HEK293T (cell line): ENCODE results near the gene ZNF575.

Source experiments
- ARNT ChIP-seq: fragments of 450-650 bp; IDR thresholded peaks from 2 replicates; pipeline ENCODE4 v1.6.1; 2017; ENCODE audit warnings: mild to moderate bottlenecking
- CTBP1 ChIP-seq: fragments of 450-650 bp; IDR thresholded peaks from 2 replicates; pipeline ENCODE4 v1.6.1; 2016; ENCODE audit warnings: borderline replicate concordance
- FOXA1 ChIP-seq: fragments of 450-650 bp; IDR thresholded peaks from 2 replicates; pipeline ENCODE4 v1.6.1; 2016; ENCODE audit warnings: mild to moderate bottlenecking
- FOXM1 ChIP-seq: fragments of 450-650 bp; IDR thresholded peaks from 2 replicates; pipeline ENCODE4 v1.6.1; 2017; ENCODE audit warnings: mild to moderate bottlenecking, borderline replicate concordance
- HDGF ChIP-seq: fragments of 450-650 bp; IDR thresholded peaks from 2 replicates; pipeline ENCODE4 v1.6.1; 2017; ENCODE audit warnings: antibody characterized with exemption, borderline replicate concordance
- LEF1 ChIP-seq: fragments of 450-650 bp; IDR thresholded peaks from 2 replicates; pipeline ENCODE4 v1.6.1; 2017; ENCODE audit warnings: mild to moderate bottlenecking, borderline replicate concordance
- NFRKB ChIP-seq: fragments of 450-650 bp; IDR thresholded peaks from 2 replicates; pipeline ENCODE4 v1.6.1; 2016; ENCODE audit warnings: mild to moderate bottlenecking, moderate library complexity
- SP1 ChIP-seq: fragments of 450-650 bp; IDR thresholded peaks from 2 replicates; pipeline ENCODE4 v1.6.1; 2017
- SUZ12 ChIP-seq: fragments of 450-650 bp; IDR thresholded peaks from 2 replicates; pipeline ENCODE4 v1.6.1; 2016; ENCODE audit warnings: mild to moderate bottlenecking
- ZNF384 ChIP-seq: fragments of 450-650 bp; IDR thresholded peaks from 2 replicates; pipeline ENCODE4 v1.6.1; 2016
- TF ChIP-seq, protein P1 (sequence below): fragments of 450-650 bp; IDR thresholded peaks from 2 replicates; pipeline ENCODE4 v1.6.1; 2016

DNA sequence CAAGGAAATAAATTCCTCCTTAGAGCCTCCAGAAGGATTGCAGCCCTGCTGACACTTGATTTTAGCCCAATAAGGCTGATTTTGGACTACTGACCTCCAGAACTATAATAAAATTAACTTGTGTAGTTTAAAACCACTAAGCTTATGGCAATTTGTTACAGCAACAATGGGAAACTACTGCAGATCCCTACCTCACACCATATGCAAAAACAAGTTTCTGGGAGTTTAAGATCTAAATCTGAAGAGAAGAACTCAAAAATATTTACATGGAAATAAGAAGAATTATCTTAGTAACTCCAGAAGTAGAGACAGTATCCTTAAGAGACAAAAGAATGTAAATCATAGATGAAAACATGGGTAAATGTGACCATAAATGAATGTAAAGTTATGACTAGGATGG lies 5.9 kb downstream of the ZNF575 start:
- TF ChIP-seq SP1 (no peak), CTBP1 (no peak), SUZ12 (no peak), ZNF384 (no peak), LEF1 (no peak), HDGF (no peak), FOXM1 (no peak), NFRKB (no peak), FOXA1 (no peak), ARNT (no peak)
- TF ChIP-seq, protein P1, sequence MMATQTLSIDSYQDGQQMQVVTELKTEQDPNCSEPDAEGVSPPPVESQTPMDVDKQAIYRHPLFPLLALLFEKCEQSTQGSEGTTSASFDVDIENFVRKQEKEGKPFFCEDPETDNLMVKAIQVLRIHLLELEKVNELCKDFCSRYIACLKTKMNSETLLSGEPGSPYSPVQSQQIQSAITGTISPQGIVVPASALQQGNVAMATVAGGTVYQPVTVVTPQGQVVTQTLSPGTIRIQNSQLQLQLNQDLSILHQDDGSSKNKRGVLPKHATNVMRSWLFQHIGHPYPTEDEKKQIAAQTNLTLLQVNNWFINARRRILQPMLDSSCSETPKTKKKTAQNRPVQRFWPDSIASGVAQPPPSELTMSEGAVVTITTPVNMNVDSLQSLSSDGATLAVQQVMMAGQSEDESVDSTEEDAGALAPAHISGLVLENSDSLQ = no peak
